NK-92 treated with Interleukin-12 subunit alpha and Interleukin-12 subunit beta, amount 100 ng/mL, for 24 hours (cell line): ENCODE data around the gene CHRM2.

ENCODE experiments used
- DNase-seq: peaks from one replicate; lab custom pipeline; 2025; lab: John Stamatoyannopoulos, UW

CHRM2 gene

GRCh38 chr7:136894789-136895188, 26.3 kb downstream of the CHRM2 start:
- DNase-seq = no peak

- DNase-seq = no peak
These were observed 29.2 kb downstream of the CHRM2 start for GRCh38 chr7:136897676-136898075.

- no peak for DNase-seq
These were observed 31.6 kb downstream of the CHRM2 start for GRCh38 chr7:136900005-136900404.

GRCh38 chr7:136910771-136911170, 42.3 kb downstream of the CHRM2 start:
- no peak for DNase-seq

- DNase-seq = no peak
These were observed 42.9 kb downstream of the CHRM2 start for GRCh38 chr7:136911344-136911743.

- no peak for DNase-seq
These were observed 43.9 kb downstream of the CHRM2 start for GRCh38 chr7:136912339-136912738.

GRCh38 chr7:136914016-136914415, 45.6 kb downstream of the CHRM2 start:
- no peak for DNase-seq

GRCh38 chr7:136919820-136920219, 51.4 kb downstream of the CHRM2 start:
- no peak for DNase-seq

- no peak for DNase-seq
These were observed 54.7 kb downstream of the CHRM2 start for GRCh38 chr7:136923111-136923667.

GRCh38 chr7:136925044-136925443, 56.6 kb downstream of the CHRM2 start:
- DNase-seq = no peak

- DNase-seq = no peak
These were observed 57.1 kb downstream of the CHRM2 start for GRCh38 chr7:136925556-136925955.

- no peak for DNase-seq
These were observed 62.9 kb downstream of the CHRM2 start for GRCh38 chr7:136931169-136931867.

- DNase-seq = no peak
These were observed 69.0 kb downstream of the CHRM2 start for GRCh38 chr7:136937436-136937835.

- no peak for DNase-seq
These were observed 70.0 kb downstream of the CHRM2 start for GRCh38 chr7:136938476-136938875.

- no peak for DNase-seq
These were observed 71.7 kb downstream of the CHRM2 start for GRCh38 chr7:136940122-136940521.

GRCh38 chr7:136940917-136941316, 72.5 kb downstream of the CHRM2 start:
- no peak for DNase-seq

GRCh38 chr7:136941816-136942215, 73.4 kb downstream of the CHRM2 start:
- DNase-seq = no peak

- no peak for DNase-seq
These were observed 73.9 kb downstream of the CHRM2 start for GRCh38 chr7:136942401-136942800.

GRCh38 chr7:136942994-136943393, 74.5 kb downstream of the CHRM2 start:
- no peak for DNase-seq

- DNase-seq = no peak
These were observed 78.9 kb downstream of the CHRM2 start for GRCh38 chr7:136947347-136947746.

GRCh38 chr7:136950331-136950730, 81.9 kb downstream of the CHRM2 start:
- DNase-seq = no peak

GRCh38 chr7:136953386-136953785, 84.9 kb downstream of the CHRM2 start:
- no peak for DNase-seq

- no peak for DNase-seq
These were observed 87.8 kb downstream of the CHRM2 start for GRCh38 chr7:136956232-136956631.

GRCh38 chr7:136956671-136957070, 88.2 kb downstream of the CHRM2 start:
- no peak for DNase-seq
